Activated naive CD4-positive, alpha-beta T cell treated with Interleukin-2 at 50 U/mL for 16 hours (primary cell): ENCODE measurements around the gene TMEM62.
"Not testable (repeated sequence)": the region's sequence is repeated elsewhere in the genome, so short reads cannot be mapped to it uniquely, and the experiment has no call there.

Experiments
- DNase-seq: peaks from one replicate; pipeline ENCODE4 v3.0.0-alpha.2; 2020

The TMEM62 gene

DNA sequence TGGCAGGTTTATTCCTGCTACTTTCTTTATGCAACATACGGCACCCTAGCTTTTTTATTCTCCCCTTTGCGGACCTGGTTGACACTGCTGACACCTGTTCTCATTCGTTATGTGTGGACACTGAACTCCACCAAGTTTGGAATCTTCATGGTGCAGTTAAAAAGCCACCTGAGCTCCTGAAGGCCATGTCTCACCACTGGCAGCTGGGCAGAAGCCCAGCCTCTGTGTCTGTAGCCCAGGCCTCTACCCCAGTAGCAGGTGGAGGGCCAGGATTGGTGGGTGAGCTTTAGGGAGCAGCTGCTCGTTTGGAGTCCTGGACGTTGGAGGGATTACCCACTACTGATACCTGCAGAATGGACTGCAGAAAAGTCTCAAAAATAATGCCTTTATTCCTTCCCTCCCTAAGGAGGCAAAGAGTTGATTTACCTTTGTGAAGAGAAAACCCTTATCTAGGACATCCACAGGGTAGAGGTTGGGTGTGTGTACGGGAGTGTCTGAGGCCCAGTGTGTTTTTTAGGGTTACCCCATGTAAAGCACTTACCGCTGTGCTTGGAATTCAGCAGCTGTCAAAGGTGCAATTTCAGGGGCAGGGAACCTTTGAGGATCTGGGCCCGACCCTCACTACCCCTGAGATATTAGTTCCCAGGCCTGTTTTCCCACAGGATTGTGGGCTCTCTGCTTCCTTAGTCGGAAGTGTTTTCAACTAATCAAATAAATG lies 51.2 kb downstream of the TMEM62 start:
- DNase-seq = no peak

DNA sequence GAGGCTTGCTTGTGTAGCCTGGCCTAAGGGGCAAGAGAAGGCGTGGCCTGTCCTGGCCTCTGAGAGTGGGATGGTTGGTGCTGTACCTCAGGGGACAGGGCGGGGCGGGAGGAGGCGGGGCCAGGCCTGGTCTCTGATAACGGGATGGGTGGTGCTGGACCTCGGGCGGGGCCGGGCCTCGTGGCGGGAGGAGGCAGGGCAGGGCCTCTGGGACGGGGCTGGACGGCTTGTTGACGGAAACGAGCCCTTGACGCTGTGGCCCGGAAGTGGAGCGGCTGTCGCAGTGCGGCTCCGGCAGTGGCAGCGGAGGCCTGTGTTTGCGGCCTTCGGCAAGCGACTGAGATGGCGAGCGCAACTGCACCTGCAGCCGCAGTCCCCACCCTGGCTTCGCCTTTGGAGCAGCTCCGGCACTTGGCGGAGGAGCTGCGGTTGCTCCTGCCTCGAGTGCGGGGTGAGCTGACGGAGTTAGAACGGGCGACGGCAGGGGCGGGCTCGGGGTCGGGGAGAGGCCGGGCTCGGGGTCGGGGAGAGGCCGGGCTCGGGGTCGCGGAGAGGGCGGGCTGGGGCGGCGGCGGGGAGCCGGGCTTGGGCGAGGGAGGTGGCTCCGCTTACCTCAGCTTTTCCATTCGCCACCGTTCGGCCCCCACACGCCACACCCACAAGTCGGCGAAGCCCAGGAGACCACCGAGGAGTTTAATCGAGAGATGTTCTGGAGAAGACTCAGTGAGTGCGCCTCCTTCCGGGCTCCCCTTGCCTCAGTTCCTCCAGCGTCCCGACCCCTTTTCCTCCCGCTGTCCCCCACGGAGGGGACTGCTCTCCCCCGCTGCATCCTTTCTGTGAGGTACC lies 52.0 kb downstream of the TMEM62 start, which contains the start of gene CCNDBP1:
CCNDBP1 (plus strand) TSS at position 247 of the 846 bp plus-strand sequence; CDS start at position 343, 96 bp downstream.
- peak; percentile 90 for DNase-seq

DNA sequence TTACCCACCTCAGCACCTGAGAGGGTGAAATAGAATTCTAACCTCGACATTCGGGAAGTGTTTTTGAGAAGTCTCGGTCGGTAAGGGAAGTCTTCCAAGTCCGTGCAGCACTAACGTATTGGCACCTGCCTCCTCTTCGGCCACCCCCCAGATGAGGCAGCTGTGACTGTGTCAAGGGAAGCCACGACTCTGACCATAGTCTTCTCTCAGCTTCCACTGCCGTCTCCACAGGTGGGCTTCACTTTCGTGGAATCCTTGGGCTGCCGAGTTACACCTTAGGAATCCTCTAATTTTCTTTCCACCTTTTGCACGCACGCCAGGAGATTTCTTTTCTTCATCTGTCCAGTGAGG lies 52.6 kb downstream of the TMEM62 start:
- DNase-seq = no peak

DNA sequence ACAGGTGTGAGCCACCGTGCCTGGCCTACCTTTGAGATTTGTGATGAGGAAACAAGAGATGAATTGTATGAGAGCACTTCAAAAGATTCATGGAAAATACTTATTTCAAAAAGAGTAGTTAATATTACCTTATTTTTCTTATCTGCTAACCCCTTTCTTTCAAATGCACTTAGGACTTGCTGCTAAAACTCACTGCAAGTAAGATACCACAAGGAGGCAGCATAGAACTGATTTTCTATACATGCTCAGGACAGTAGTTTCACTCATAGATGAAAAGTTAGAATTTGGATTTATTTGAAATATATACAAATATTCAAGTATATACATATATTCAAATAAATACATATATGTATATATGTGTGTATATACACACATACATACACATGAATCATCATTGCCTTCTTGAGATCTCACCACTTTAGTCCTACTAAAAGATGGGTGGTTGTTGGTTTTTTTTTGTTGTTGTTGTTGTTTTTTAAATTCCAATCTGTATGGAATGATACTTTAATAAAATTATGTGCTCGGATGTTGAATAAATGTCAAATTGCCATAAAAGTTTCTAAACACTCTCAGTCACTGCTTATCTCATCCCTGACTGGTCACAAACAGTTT lies 54.3 kb downstream of the TMEM62 start:
- DNase-seq = no peak

DNA sequence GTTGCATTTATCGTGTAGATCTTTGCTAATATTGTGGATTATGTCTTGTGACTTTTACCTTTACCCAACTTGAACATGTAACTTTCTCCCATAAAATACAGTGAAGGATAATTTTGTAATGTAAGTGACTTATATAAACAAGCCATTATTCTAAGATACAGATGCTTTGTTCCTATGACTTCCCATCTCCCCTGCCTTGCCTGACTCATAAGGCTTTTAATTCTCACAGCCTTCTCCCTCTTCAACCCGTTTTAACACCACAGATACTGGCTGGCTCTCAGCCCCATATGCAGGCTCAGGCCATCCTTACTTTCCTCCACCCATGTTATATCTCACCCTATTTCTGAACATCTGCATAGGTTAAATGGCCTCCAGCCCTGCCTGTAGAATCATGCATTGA lies 55.9 kb downstream of the TMEM62 start:
- DNase-seq = no peak

DNA sequence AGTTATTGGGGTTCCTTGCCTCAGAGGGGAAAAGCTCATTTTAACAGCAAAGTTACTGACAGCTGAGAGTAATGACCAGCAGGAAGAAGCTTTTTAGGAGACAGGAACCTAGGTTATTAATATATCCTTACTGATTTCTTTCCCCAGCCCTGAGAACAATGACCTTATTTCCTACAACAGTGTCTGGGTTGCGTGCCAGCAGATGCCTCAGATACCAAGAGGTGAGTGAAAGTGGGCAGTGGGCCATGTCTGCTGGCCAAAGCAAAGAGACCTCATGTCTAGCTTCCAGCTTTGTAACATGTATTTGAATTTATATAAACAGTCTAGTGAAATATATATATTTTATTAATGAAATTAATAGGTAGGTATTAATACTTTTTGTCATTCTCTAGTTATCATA lies 56.8 kb downstream of the TMEM62 start:
- DNase-seq = no peak

DNA sequence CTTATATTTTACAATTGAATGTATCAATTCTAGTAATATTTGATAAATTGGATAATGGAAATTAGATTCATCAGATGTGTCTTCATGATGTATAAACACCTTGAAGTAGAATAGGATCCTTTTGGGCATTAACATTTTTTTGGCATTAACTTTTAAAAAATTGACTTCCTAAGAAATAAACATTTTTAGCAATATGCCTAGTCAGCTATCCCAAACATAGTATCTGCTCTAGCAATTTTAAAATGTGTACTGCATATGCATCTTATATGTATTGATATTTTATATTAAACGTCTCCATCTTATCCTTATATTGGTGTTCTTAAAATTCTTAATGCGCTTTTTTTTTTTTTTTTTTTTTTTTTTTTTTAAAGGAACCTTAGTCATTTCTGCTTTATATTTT lies 60.3 kb downstream of the TMEM62 start:
- DNase-seq = no peak

DNA sequence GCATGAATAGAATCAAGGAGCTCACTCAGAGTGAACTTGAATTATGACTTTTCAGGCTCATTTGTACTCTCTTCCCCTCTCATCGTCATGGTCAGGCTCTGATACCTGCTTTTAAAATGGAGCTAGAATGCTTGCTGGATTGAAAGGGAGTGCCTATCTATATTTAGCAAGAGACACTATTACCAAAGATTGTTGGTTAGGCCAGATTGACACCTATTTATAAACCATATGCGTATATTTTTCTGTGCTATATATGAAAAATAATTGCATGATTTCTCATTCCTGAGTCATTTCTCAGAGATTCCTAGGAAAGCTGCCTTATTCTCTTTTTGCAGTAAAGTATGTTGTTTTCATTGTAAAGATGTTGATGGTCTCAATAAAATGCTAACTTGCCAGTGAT lies 61.4 kb downstream of the TMEM62 start:
- DNase-seq = no peak

DNA sequence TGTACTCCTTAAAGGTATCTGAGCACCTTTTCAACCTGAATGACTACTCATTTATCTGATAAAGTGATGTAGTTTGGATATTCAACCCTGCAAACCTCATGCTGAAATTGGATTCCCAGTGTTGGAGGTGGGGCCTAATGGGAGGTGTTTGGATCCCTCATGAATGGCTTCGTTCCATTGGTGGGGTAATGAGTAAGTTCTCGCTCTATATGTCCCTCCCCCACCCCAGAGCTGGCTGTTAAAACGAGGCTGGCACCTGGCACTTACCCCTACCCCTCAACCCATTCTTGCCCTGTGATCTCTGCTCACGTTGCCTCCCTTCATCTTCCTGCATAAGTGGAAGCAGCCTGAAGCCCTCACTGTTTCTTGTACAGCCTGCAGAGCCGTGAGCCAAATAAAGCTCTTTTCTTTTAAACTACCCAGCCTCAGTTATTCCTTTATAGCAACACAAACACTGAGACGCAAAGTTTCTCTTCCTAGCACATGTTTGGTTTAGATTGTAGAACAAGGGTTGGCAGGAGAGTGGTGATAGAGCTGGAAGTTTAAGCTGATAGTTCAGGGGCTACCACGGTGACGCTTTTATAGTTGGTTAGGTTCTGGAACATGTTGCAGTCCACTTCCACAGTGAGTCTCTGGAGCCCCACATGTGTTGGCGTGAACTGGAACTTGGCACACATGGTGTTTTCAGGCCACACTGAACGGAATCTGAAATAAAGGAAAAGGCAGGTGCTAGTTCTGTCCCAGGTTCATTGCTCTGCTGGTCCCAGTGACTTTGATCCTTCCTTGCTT lies 63.6 kb downstream of the TMEM62 start:
- DNase-seq = no peak

DNA sequence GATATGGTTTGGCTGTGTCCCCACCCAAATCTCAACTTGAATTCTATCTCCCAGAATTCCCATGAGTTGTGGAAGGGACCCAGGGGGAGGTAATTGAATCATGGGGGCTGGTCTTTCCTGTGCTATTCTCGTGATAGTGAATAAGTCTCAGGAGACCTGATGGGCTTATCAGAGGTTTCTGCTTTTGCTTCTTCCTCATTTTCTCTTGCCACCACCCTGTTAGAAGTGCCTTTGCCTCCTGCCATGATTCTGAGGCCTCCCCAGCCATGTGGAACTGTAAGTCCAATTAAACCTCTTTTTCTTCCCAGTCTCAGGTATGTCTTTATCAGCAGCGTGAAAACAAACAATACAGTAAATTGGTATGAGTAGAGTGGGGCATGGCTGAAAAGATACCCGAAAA lies 64.4 kb downstream of the TMEM62 start:
- DNase-seq = not testable (repeated sequence)

DNA sequence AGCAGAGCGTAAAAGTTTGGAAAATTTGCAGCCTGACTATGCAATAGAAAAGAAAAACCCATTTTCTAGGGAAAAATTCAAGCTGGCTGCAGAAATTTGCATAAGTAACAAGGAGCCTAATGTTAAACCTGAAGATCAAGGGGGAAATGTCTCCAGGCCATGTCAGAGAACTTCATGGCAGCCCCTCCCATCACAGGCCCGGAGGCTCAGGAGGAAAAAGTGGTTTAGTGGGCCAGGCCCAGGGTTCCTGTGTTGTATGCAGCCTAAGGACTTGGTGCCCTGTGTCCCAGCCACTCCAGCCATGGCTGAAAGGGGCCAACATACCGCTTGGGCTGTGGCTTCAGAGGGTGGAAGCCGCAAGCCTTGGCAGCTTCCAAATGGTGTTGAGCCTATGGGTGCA lies 65.2 kb downstream of the TMEM62 start:
- DNase-seq = not testable (repeated sequence)

DNA sequence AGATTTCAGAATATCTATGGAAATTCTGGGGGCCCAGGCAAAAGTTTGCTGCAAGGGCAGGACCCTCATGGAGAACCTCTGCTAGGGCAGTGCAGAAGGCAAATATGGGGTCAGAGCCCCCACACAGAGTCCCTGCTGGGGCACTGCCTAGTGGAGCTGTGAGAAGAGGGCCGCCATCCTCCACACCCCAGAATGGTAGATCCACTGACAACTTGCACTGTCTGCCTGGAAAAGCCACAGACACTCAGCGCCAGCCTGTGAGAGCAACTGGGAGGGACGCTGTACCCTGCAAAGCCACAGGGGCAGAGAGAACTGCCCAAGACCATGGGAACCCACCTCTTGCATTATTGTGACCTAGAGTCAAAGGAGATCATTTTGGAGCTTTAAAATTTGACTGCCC lies 65.6 kb downstream of the TMEM62 start:
- no peak for DNase-seq

DNA sequence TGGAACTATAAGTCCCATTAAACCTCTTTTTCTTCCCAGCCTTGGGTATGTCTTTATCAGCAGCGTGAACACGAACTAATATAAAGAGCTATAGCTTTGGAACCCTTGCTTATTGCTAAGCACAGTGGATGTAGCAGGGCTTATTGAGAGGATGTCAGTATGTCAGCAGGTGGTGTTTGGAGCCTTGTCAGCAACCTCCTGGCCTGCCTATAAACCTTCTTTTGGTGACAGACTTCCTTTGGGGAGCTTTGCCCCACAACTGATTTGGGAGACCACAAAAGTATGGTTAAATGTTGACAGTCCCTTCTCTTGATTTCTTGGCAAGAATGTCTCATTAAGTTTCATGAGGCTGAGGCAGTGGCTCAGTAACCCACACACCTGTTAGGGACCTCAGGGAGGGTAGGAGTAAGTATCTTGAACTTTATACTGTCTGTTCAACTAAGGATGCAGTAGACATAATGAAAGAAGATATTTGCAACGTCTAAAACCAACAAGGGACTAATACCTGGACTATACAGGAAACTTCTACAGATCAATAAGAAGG lies 66.6 kb downstream of the TMEM62 start:
- DNase-seq = no peak

DNA sequence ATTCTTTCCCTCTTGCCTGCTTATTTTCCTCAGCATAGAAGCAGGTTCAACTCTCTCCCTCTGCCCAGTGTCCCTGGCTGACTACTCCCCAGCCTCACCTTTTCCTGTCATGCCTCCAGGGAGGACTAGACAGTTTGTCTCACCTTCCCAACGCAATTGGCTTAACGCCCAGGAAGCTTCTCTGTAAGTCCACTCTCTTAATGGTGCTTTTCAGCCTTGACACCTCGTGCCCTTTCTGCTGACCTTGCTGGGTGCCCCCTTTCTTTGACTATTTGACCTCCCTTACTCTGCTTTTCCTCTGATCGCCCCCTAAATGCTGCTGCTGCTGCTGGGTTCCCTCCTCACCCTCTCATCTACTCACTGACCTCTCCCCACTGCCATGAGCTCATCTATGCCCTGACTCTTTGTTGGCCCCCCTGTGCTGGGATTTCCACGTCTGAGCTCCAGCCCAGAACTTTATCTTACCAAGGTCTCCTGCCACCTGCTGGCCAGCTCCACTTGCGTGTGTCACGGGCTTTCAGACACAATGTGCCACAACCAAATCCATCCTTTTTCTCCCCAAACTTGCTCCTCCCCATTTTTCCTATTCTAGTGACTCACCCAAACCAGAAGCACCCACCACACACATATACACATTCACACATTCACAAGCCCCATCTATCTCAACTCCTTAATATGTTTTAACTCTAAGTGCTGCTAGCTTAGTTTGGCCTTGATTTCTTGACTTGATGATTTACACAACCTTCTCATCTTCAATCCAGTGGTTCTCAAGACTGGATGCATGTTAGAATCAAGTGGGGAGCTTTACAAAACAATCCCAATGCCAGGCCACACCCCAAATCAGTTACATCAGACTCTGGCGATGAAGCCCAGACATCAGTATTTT lies 70.9 kb downstream of the TMEM62 start:
- DNase-seq = peak; percentile 50

DNA sequence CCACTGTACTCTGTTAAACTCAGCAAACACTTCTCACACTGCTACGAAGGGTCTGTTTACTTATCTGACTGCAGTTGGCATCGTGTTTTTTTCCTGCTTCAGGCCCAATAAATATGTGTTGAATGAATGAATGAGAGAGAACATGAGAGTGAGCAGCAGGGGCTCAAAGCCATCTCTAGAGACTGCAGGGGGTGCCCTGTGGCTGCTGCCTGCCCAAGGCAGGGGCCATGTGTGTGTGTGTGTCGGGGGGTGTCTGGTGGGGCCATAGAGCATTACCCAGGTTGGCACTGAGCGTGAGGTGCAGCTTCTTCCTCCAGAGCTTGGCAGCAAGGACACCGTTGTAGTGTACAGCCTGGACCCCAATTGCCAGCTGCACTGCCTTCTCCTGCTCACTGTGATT lies 72.7 kb downstream of the TMEM62 start:
- DNase-seq = no peak

DNA sequence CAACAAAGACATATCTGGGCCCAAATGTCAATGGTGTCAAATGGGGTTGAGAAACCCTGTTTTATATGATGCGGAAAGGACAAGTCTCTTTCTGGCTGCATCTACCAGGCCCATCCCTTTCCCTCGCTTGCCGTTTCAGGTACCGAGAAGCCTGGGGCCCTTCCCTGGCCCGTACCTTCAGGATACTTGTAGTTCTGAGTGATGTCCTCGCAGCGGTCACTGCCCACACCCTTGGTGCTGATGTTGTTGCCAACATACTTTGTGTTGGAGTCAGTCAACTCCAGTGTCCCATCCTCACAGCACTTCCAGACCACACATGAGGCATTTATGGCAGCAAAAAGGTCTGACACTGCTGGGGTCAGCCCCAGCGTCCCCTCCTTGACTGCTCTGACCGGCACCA lies 73.6 kb downstream of the TMEM62 start:
- DNase-seq = no peak

DNA sequence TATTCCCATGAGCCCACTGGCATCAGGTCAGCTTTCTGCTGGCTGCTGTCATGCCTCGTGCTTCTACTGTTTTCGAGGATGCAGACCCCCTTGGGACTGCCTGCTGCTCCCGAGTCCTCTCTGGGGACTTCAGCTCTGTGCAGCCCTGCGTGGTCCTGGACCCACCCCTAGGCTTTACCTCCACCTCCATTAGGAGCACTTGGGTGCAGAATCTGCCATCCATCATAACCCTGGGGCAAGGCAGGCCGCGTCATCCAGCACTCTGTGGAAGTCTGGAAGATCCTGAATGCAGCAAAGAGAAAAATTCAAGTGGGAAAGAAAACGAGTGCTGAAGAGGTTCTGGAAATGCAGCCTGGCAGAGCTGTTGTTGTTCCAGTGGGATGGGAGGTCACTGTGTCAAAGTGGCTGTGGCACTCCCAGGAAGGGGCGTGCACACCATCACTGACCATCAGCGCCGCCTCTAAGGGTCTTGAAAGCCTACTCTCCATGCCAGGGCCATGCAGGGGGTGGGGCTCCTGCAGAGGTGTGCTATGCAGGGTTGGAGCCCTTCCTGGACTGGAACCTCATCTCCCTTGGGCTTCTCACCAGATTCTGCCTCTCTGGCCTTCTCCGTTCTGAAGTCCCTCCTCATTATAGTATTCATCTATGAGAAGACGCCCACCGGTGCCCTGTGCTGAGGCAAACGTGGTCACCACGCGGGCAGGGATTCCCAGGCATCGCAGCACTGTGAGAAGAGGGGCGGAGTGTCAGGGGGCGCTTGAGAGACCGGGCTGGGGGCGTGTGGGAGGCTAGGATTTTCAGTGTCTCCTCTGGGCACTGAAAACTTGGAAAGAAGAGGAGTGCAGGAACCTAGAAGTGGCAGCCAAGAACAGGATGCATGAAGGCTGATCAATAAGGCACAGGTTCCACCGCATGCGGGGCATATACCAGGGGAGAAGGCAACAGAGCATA lies 74.9 kb downstream of the TMEM62 start:
- DNase-seq = no peak

DNA sequence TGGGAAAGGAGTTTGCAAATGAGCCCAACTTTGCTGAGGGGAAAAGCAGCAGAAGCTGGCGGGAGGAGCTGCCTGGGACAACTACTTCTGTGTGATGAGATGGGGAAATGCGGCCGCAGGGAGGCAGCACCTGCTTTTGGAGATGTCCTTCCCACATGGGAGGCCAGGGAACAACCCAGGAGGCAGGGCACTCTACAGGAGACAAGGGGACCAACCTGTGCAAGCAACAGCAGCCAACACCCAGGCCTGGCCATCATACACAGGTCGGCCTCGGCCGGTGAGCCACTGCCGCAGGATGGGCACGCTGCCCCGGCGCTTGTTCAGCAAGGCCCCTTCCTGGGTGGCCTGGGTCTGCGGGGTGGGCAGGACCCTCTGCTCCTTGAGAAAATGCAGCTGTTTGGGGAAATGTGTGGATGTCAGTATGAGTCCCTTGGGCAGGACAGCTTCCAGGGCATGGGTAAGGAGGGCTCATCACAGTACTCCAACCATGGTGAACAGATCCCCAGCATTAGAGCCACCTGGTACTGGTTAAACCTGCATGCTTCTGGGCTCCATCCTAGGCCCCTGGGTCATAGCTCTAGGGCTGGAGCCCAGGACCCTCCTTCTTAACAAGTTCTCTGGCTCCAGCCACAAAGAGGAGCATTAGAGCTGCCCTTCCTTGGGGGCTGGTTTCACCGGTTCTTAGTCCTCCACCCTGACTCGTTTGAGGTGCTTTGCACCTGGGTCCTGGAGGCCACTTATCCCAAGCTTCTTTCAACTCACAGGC lies 75.9 kb downstream of the TMEM62 start:
- DNase-seq = no peak

DNA sequence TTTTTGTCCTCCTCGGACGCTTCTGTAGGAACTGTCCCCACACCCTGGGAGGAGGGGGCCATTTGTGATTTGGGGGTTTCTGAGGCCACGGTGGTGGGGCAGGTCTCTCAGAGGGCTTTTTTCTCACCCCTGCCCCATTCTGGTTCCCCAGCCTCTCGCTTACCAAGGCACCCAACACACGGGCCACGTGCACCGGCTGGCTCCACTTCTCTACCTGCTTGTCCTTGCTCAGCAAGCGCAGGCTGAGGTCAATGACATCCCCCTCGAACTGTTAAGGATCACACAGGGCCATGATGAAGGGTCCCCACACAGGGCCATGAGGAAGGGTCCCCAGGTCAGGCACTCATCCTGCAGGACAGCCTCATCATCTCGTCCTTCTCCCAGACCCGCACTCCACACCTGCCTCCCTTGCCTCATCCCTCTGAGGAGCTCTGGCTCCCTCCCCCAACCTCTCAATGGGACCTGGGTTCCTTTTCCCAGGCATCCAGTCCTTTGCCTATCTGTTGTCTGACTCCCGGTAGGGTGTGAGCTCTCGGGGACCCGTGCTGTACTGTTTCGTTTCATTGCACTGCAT lies 76.9 kb downstream of the TMEM62 start:
- DNase-seq = no peak
